Activated T-helper 1 cell treated with anti-CD3 and anti-CD28 coated beads, Interleukin-12 subunit alpha, Interleukin-12 subunit beta, Interleukin-2, Interleukin-4 antibody, amounts not matched to agents 30 ng/mL and 10 ng/mL and 1 ng/mL, durations not matched to agents 14 hours and 24 hours and 36 hours (primary cell): ENCODE results near the gene DCP1A. TPM values are rescaled to one million over a fixed set of nuclear protein-coding genes. Genes with fewer than 3 reads are reported as not detected.
"Not testable (repeated sequence)": the region's sequence is repeated elsewhere in the genome, so short reads cannot be mapped to it uniquely, and the experiment has no call there.

ENCODE experiments used
- DNase-seq: peaks from one replicate; pipeline ENCODE4 v3.0.0; 2021; ENCODE audit warnings: low spot score
- H3K27ac Mint-ChIP-seq: one replicate; pipeline ENCODE4 v1.8.0; 2021; ENCODE audit warnings: mild to moderate bottlenecking, mixed read lengths
- H3K27me3 Mint-ChIP-seq: one replicate; pipeline ENCODE4 v1.8.0; 2022; ENCODE audit warnings: mild to moderate bottlenecking, moderate library complexity, mixed read lengths; ENCODE audit not compliant: insufficient read depth
- H3K36me3 Mint-ChIP-seq: one replicate; pipeline ENCODE4 v1.8.0; 2021; ENCODE audit warnings: low read depth, mixed read lengths
- H3K4me1 Mint-ChIP-seq: one replicate; pipeline ENCODE4 v1.8.0; 2021; ENCODE audit warnings: low read depth, mixed read lengths
- H3K4me3 Mint-ChIP-seq: one replicate; pipeline ENCODE4 v1.8.0; 2021; ENCODE audit warnings: mild to moderate bottlenecking, moderate library complexity, mixed read lengths
- H3K9me3 Mint-ChIP-seq: one replicate; pipeline ENCODE4 v1.8.0; 2021; ENCODE audit warnings: mixed read lengths
- intact Hi-C: fragments of 100-400 bp; cut with micrococcal nuclease; formaldehyde crosslinking; loops from one replicate; pipeline ENCODE4 v1.15.1; 2024
- total RNA-seq: library from RNA; stranded (reverse); gene quantifications from 2 replicates; pipeline ENCODE4 v1.2.3, GENCODE V29; 2022

Gene DCP1A
- total RNA-seq, 1 donor from 2014 or later: 48.6 TPM

DNA sequence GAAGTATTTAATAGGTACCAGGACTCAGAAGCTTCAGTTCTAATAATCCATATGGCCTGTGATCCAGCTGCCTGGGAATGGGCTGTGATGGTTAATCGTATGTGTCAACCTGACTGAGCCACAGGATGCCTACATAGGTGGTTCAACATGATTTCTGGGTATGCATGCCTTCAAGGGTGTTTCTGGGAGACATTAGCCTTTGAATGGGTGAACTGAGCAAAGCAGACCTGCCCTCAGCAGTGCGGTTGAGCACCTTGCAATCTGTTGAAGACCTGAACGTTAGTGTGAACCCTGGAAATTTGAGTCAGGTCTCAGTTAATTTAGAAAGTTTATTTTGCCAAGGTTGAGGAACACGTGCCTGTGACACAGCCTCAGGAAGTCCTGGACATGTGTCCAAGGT, 68.7 kb downstream of the DCP1A start:
- DNase-seq: no peak
- Mint-ChIP-seq H3K36me3 (no peaks in the 10 kb centered on the region), H3K4me1 (peaks cover 6% of the 10 kb centered on the region), H3K27me3 (peaks cover 2% of the 10 kb centered on the region), H3K4me3 (no peak overlapping the region), H3K9me3 (no peaks in the 10 kb centered on the region), H3K27ac (no peak overlapping the region)
- intact Hi-C loops: no loop called here

GRCh38 chr3:53274938-53275605, 72.3 kb downstream of the DCP1A start:
- intact Hi-C loops: no loop called here

DNA sequence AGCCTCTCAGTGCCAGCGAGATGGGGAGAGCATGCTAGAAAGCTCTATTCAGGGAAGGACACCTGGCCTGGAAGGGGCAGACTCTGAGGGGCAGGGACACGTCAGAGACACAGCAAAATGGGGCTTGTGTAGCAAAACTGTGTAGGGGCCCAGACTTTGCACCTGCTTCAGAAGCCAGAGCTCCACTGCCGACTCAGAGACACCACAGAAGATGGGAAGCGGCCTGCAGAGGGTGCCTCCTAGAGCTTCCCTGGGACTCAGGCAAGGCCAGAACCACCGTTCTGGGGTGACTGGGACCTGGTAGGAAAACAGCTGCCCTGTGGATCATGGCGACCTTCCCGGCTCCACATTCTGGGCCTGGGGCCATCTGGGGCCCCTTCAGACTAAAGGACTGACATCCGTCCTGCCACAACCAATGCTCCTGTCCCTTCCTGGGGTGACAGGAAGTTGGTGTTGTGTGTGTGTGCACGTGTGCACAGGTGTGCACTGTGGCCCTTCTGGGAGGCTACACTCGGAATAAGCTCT, 74.1 kb downstream of the DCP1A start:
- peaks cover 2% of the 10 kb centered on the region for H3K27me3 Mint-ChIP-seq
- no peaks in the 10 kb centered on the region for H3K9me3 Mint-ChIP-seq
- H3K27ac Mint-ChIP-seq: no peak overlapping the region
- intact Hi-C loops: no loop called here
- no peak for DNase-seq
- no peak overlapping the region for H3K4me3 Mint-ChIP-seq
- no peaks in the 10 kb centered on the region for H3K36me3 Mint-ChIP-seq
- H3K4me1 Mint-ChIP-seq: peaks cover 18% of the 10 kb centered on the region

More at GRCh38 chr3:53274938-53275605, 72.3 kb downstream of the DCP1A start:
- no peak overlapping the region for H3K27ac Mint-ChIP-seq
- no peak for DNase-seq
- H3K9me3 Mint-ChIP-seq: no peaks in the 10 kb centered on the region
- H3K4me3 Mint-ChIP-seq: no peak overlapping the region
- H3K36me3 Mint-ChIP-seq: no peaks in the 10 kb centered on the region
- peaks cover 12% of the 10 kb centered on the region for H3K4me1 Mint-ChIP-seq
- H3K27me3 Mint-ChIP-seq: peaks cover 2% of the 10 kb centered on the region

- Mint-ChIP-seq H3K27ac (peak overlapping the region; percentile 75), H3K4me1 (peaks cover 15% of the 10 kb centered on the region), H3K4me3 (no peak overlapping the region), H3K36me3 (no peaks in the 10 kb centered on the region), H3K27me3 (peaks cover under 1% of the 10 kb centered on the region), H3K9me3 (no peaks in the 10 kb centered on the region)
- peak; percentile 16 for DNase-seq
- intact Hi-C loops: no loop called here
Measured at GRCh38 chr3:53269888-53270880, 77.2 kb downstream of the DCP1A start.

DNA sequence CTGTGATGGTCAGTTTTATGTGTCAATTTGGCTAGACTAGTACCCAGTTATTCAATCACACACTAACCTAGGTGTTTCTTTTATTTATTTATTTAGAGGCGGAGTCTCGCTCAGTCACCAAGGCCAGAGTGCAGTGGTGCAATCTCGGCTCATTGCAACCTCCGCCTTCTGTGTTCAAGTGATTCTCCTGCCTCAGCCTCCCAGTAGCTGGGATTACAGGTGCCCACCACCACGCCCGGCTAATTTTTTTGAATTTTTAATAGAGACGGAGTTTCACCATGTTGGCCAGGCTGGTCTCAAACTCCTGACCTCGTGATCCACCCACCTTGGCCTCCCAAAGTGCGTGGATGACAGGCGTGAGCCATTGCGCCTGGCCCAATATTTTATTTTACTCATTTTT, 78.2 kb downstream of the DCP1A start:
- H3K27ac Mint-ChIP-seq, DNase-seq, intact Hi-C loops, H3K27me3 Mint-ChIP-seq, H3K4me3 Mint-ChIP-seq, H3K36me3 Mint-ChIP-seq, H3K9me3 Mint-ChIP-seq: not testable (repeated sequence)
- peaks cover 11% of the 10 kb centered on the region for H3K4me1 Mint-ChIP-seq

GRCh38 chr3:53267766-53268165, 79.6 kb downstream of the DCP1A start:
- no peaks in the 10 kb centered on the region for H3K27me3 Mint-ChIP-seq
- intact Hi-C loops: no loop called here
- no peaks in the 10 kb centered on the region for H3K36me3 Mint-ChIP-seq
- no peaks in the 10 kb centered on the region for H3K9me3 Mint-ChIP-seq
- peaks cover 11% of the 10 kb centered on the region for H3K4me1 Mint-ChIP-seq
- no peak overlapping the region for H3K27ac Mint-ChIP-seq
- H3K4me3 Mint-ChIP-seq: no peak overlapping the region
- no peak for DNase-seq

DNA sequence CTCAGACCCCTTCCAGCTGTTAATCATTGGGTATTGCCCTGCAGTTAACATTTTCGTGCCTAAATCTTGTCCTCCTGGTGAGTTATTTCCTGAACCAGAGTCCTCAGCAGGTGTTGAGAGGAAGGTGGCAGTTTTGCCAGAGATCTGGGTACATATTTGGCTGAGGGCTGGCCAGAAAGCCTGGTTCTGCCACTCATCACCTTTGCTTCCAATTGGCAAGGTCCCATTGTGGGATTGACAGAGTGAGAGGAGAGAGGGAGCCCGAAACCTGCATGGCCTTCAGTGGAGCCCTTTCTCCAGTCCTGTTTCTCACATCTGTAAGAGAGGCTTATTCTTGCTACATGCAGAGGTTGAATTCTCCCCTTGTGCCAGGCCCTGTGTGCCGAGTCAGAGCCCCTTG, 82.6 kb downstream of the DCP1A start:
- Mint-ChIP-seq H3K4me3 (no peak overlapping the region), H3K9me3 (no peaks in the 10 kb centered on the region), H3K27ac (no peak overlapping the region), H3K27me3 (no peaks in the 10 kb centered on the region), H3K4me1 (peaks cover 6% of the 10 kb centered on the region), H3K36me3 (no peaks in the 10 kb centered on the region)
- intact Hi-C loops: no loop called here
- DNase-seq: no peak

- Mint-ChIP-seq H3K27me3 (peaks cover 4% of the 10 kb centered on the region), H3K27ac (no peak overlapping the region), H3K4me3 (no peak overlapping the region), H3K36me3 (no peaks in the 10 kb centered on the region), H3K9me3 (no peaks in the 10 kb centered on the region), H3K4me1 (peaks cover 5% of the 10 kb centered on the region)
- no peak for DNase-seq
- intact Hi-C loops: no loop called here
Measured at GRCh38 chr3:53263907-53264306, 83.4 kb downstream of the DCP1A start.

- intact Hi-C loops: no loop called here
- H3K27ac Mint-ChIP-seq: no peak overlapping the region
- no peak overlapping the region for H3K4me3 Mint-ChIP-seq
- H3K36me3 Mint-ChIP-seq: no peaks in the 10 kb centered on the region
- H3K27me3 Mint-ChIP-seq: peaks cover 8% of the 10 kb centered on the region
- no peak for DNase-seq
- no peaks in the 10 kb centered on the region for H3K9me3 Mint-ChIP-seq
- H3K4me1 Mint-ChIP-seq: peaks cover 5% of the 10 kb centered on the region
Measured at GRCh38 chr3:53261712-53262111, 85.6 kb downstream of the DCP1A start.

DNA sequence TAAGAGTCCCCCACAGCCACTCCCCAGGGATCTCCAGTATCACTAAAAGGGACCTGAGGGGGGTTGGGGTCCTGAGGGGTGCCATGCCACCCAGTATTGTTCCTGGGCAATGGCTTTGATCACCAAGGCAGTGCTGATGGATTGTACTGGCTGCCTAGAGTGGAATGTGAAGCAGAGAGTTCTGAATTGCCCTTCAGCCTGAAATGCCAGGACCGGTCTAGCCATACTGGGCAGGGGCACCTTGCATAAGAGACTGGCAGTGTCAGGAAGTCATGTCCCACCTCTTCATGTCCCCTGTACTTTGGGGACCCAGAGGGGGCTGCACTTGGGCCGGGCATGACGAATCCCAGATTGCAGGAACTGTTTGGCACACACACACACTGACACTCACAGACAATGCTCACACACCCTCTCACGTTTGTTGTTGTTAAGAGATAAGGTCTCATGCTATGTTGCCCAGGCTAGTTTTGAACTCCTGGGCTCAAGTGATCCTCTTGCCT, 87.0 kb downstream of the DCP1A start:
- DNase-seq: no peak
- Mint-ChIP-seq H3K9me3 (no peaks in the 10 kb centered on the region), H3K4me3 (no peak overlapping the region), H3K27me3 (peaks cover 8% of the 10 kb centered on the region), H3K36me3 (no peaks in the 10 kb centered on the region), H3K27ac (no peak overlapping the region), H3K4me1 (peaks cover 5% of the 10 kb centered on the region)
- intact Hi-C loops: no loop called here

- H3K27ac Mint-ChIP-seq: no peak overlapping the region
- DNase-seq: no peak
- intact Hi-C loops: loop anchor here (5.0 to 10.0 kb wide), 2 partner anchors 215 to 633 kb away; partner anchors contain the start of genes SELENOK and SFMBT1
- H3K27me3 Mint-ChIP-seq: peaks cover 8% of the 10 kb centered on the region
- no peak overlapping the region for H3K4me3 Mint-ChIP-seq
- peaks cover 5% of the 10 kb centered on the region for H3K4me1 Mint-ChIP-seq
- H3K36me3 Mint-ChIP-seq: peaks cover 4% of the 10 kb centered on the region
- H3K9me3 Mint-ChIP-seq: no peaks in the 10 kb centered on the region
Measured at GRCh38 chr3:53259427-53260259, 87.7 kb downstream of the DCP1A start.
